Smooth muscle cell (in vitro differentiated cells): Measurements from ENCODE around the gene GRB2. TPM values are rescaled to one million over a fixed set of nuclear protein-coding genes. Genes with fewer than 3 reads are reported as not detected.

Experiments
- DNase-seq: peaks from one replicate; lab custom pipeline; 2025; ENCODE audit not compliant: unreplicated experiment; lab: John Stamatoyannopoulos, UW
- H2AFZ ChIP-seq: fragments of 200-600 bp; sonication (generic); 2 replicates; pipeline ENCODE4 v1.6.0; 2016; ENCODE audit warnings: antibody characterized with exemption, low read depth, mild to moderate bottlenecking
- H3F3A ChIP-seq: fragments of 200-600 bp; sonication (generic); 2 replicates; pipeline ENCODE4 v1.6.0; 2017; ENCODE audit warnings: antibody characterized with exemption, low read depth
- H3K27ac ChIP-seq: fragments of 200-600 bp; sonication (generic); 2 replicates; pipeline ENCODE4 v1.5.1; 2016; ENCODE audit warnings: low read depth, mild to moderate bottlenecking
- H3K27me3 ChIP-seq: fragments of 200-600 bp; sonication (generic); 2 replicates; pipeline ENCODE4 v1.6.1; 2016; ENCODE audit warnings: low read depth, mild to moderate bottlenecking
- H3K36me3 ChIP-seq: fragments of 200-600 bp; sonication (generic); 2 replicates; pipeline ENCODE4 v1.5.1; 2016; ENCODE audit warnings: low read depth
- H3K4me1 ChIP-seq: fragments of 200-600 bp; sonication (generic); 2 replicates; pipeline ENCODE4 v1.5.1; 2016; ENCODE audit warnings: low read depth
- H3K4me2 ChIP-seq: fragments of 200-600 bp; sonication (generic); 2 replicates; pipeline ENCODE4 v1.6.0; 2016; ENCODE audit warnings: mild to moderate bottlenecking
- H3K4me3 ChIP-seq: fragments of 200-600 bp; sonication (generic); 2 replicates; pipeline ENCODE4 v1.5.1; 2016; ENCODE audit warnings: mild to moderate bottlenecking
- H3K79me2 ChIP-seq: fragments of 200-600 bp; sonication (generic); 2 replicates; pipeline ENCODE4 v1.6.0; 2016; ENCODE audit warnings: low read depth, mild to moderate bottlenecking
- H3K9ac ChIP-seq: fragments of 200-600 bp; sonication (generic); 2 replicates; pipeline ENCODE4 v1.6.0; 2016; ENCODE audit warnings: low read depth
- H3K9me3 ChIP-seq: fragments of 200-600 bp; sonication (generic); replicated peaks from 2 replicates; pipeline ENCODE4 v1.5.1; 2016; ENCODE audit warnings: low read depth
- H4K20me1 ChIP-seq: fragments of 200-600 bp; sonication (generic); 2 replicates; pipeline ENCODE4 v1.6.0; 2016; ENCODE audit warnings: low read depth
- WGBS: methylation state at CpG from one replicate; pipeline ENCODE4 v1.1.7; 2016; ENCODE audit warnings: low lambda C conversion rate; 5-methylcytosine and 5-hydroxymethylcytosine counted together
- polyA plus RNA-seq: library from polyadenylated mRNA; unstranded; fragments of >200 nt; fragmentation: Nextera tagmentation; extraction: Ambion mirVana; gene quantifications from 2 replicates; pipeline ENCODE4 v1.2.1, GENCODE V29; 2016
- total RNA-seq: library from RNA; depleted of rRNA; stranded (reverse); fragments of >200 nt; gene quantifications from 2 replicates; pipeline ENCODE4 v1.2.3, GENCODE V29; 2014
- TF ChIP-seq, protein P1 (sequence below): fragments of 200-600 bp; sonication (generic); IDR thresholded peaks from 2 replicates; pipeline ENCODE4 v1.5.1; 2017; ENCODE audit warnings: borderline replicate concordance, mild to moderate bottlenecking, antibody characterized with exemption; ENCODE audit not compliant: insufficient read depth, poor library complexity, severe bottlenecking

The GRB2 gene
- total and polyA plus RNA-seq, 2 experiments from 2014 or later, result 62.4 to 80.1 TPM

DNA sequence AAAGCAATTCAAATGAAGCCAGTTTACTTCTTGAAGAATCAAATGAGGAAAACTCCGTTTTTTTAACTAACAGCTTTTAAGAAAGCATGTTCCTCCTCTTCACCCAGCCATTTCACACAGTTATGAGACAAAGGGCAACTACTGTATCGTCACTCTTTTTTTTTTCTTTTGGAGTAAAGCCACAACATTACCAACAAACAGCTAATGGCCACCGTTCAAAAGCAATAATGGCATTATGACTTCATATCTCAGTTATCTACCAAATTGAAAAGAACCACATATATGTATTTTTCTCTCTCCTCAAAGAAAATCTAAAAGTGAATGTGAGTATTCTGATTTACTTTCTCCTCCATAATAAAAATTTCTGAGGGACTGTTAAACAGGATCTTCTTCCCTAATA is 14.5 kb downstream of the GRB2 start:
- no peak for DNase-seq
- H4K20me1 ChIP-seq, result peaks cover 51% of the 10 kb centered on the region

GRCh38 chr17:75388476-75389030 is 16.9 kb downstream of the GRB2 start:
- TF ChIP-seq, protein P1, sequence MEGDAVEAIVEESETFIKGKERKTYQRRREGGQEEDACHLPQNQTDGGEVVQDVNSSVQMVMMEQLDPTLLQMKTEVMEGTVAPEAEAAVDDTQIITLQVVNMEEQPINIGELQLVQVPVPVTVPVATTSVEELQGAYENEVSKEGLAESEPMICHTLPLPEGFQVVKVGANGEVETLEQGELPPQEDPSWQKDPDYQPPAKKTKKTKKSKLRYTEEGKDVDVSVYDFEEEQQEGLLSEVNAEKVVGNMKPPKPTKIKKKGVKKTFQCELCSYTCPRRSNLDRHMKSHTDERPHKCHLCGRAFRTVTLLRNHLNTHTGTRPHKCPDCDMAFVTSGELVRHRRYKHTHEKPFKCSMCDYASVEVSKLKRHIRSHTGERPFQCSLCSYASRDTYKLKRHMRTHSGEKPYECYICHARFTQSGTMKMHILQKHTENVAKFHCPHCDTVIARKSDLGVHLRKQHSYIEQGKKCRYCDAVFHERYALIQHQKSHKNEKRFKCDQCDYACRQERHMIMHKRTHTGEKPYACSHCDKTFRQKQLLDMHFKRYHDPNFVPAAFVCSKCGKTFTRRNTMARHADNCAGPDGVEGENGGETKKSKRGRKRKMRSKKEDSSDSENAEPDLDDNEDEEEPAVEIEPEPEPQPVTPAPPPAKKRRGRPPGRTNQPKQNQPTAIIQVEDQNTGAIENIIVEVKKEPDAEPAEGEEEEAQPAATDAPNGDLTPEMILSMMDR, result no peak
- WGBS, result 65% methylated on average over 3 of the region's 3 CpGs

More for the DNA sequence above, 14.5 kb downstream of the GRB2 start:
- Histone ChIP-seq H3K4me3 (no peak overlapping the region), H3K36me3 (no peaks in the 10 kb centered on the region), H3K4me1 (peaks cover 27% of the 10 kb centered on the region), H3K4me2 (no peak overlapping the region), H3K9me3 (no peaks in the 10 kb centered on the region), H3F3A (peaks cover 10% of the 10 kb centered on the region), H3K9ac (no peak overlapping the region), H3K27ac (peak overlapping the region; percentile 30), H3K27me3 (no peaks in the 10 kb centered on the region), H2AFZ (no peak overlapping the region), H3K79me2 (peaks cover 92% of the 10 kb centered on the region)
- WGBS, result 85% methylated on average over 3 of the region's 3 CpGs
- TF ChIP-seq, protein P1, result no peak

GRCh38 chr17:75387771-75388170 is 17.7 kb downstream of the GRB2 start:
- Histone ChIP-seq H4K20me1 (peaks cover 83% of the 10 kb centered on the region), H3F3A (peaks cover 3% of the 10 kb centered on the region), H3K4me1 (peaks cover 10% of the 10 kb centered on the region), H3K36me3 (no peaks in the 10 kb centered on the region), H3K79me2 (peaks cover 100% of the 10 kb centered on the region), H3K9ac (no peak overlapping the region), H3K9me3 (no peaks in the 10 kb centered on the region), H2AFZ (no peak overlapping the region), H3K4me2 (no peak overlapping the region), H3K27me3 (no peaks in the 10 kb centered on the region), H3K27ac (no peak overlapping the region), H3K4me3 (no peak overlapping the region)
- TF ChIP-seq, protein P1, result no peak
- no peak for DNase-seq
- WGBS, result 98% methylated on average over 3 of the region's 3 CpGs

More at GRCh38 chr17:75388476-75389030, 16.9 kb downstream of the GRB2 start:
- peaks cover 75% of the 10 kb centered on the region for H4K20me1 ChIP-seq
- H3K9ac ChIP-seq, result no peak overlapping the region
- no peak overlapping the region for H3K27ac ChIP-seq
- no peak overlapping the region for H2AFZ ChIP-seq
- no peaks in the 10 kb centered on the region for H3K9me3 ChIP-seq
- H3K27me3 ChIP-seq, result no peaks in the 10 kb centered on the region
- peaks cover 6% of the 10 kb centered on the region for H3F3A ChIP-seq
- DNase-seq, result no peak
- H3K4me2 ChIP-seq, result no peak overlapping the region
- no peak overlapping the region for H3K4me3 ChIP-seq
- H3K4me1 ChIP-seq, result peaks cover 15% of the 10 kb centered on the region
- no peaks in the 10 kb centered on the region for H3K36me3 ChIP-seq
- peaks cover 100% of the 10 kb centered on the region for H3K79me2 ChIP-seq

GRCh38 chr17:75386430-75386829 is 19.0 kb downstream of the GRB2 start:
- Histone ChIP-seq H3K9me3 (no peaks in the 10 kb centered on the region), H4K20me1 (peaks cover 94% of the 10 kb centered on the region), H3K36me3 (no peaks in the 10 kb centered on the region), H3K4me3 (no peak overlapping the region), H3K27me3 (no peaks in the 10 kb centered on the region), H3K4me2 (no peak overlapping the region), H3K4me1 (no peaks in the 10 kb centered on the region), H3K9ac (no peak overlapping the region), H2AFZ (no peak overlapping the region), H3K79me2 (peaks cover 97% of the 10 kb centered on the region), H3F3A (no peaks in the 10 kb centered on the region), H3K27ac (no peak overlapping the region)
- TF ChIP-seq, protein P1, result no peak
- DNase-seq, result no peak
